CD4-positive, alpha-beta T cell treated with Interleukin-6 for 4 hours (primary cell): ENCODE data around the gene EPHB6.

ENCODE experiments used
- DNase-seq: peaks from one replicate; pipeline ENCODE4 v3.0.0-alpha.2; 2020; ENCODE audit warnings: mixed read lengths

EPHB6 gene

DNA sequence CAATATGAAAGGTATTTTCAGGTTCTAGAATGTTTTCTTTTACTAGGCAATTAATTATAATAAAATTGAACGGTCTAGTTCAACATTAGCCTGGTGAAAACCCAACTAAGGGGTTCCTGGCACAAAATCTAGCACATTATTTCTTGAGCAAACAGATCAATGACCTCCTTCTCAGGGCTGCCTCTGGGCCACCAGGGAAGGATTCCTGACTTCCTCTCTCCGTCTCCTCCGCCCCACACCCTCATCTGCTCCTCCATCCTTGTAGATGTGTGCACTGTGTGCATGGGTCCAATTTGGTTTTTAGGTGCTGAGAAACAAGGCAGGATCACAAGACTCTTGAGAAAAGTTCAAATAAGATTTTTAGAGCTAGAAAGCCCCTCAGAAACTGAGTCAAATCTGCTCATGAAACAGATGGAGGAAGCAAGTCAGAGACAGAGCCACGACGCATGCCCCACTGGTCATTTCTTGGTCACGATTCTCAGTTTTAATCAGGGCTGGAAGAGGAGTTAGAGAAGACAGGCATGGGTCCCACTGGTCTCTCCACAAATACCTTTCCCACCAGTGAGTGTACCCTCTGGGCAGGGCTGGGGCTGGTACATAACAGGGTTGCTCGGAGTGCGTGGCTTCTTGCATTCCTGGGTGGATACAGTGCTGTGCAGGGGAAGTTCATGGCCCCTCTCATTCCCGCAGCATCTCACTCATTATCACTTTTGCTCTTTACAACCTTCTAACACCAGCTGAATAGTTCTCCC, 26.9 kb downstream of the EPHB6 start:
- no peak for DNase-seq

DNA sequence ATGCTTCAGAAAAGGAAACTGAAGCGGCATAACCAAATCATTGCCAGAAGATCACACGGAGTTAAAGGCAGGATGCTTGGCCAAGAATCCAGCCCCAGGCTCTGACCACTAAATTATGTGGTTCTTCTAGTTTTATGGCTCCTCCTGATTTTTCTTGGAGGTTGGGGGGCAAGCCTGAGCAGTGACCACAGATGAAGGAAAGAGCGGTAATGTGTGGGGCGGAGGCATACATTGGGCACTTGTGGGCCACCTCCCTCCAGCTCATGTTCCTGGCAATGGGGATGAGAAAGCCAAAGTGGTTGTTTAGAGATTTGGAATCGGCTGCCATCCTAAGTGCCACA, 27.4 kb downstream of the EPHB6 start:
- no peak for DNase-seq

DNA sequence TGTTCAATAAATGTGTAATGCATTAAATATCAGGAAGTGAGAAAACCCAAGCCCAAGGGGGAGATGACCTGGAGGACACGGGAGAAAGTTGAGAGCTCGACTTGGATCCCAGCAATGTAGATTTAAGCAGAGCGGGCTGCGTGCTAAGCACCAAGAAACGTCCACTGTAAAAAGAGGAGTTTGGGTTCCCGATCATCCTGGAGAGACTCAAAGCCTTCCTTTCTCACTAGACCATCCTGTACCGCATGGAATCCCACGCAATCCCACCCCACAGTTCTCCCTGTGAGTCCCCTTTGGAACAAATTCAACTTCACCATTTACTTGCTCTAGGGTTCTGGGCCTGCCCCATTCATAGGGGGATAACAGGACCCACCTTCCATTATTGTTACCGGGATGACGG, 28.3 kb downstream of the EPHB6 start:
- DNase-seq, result no peak

DNA sequence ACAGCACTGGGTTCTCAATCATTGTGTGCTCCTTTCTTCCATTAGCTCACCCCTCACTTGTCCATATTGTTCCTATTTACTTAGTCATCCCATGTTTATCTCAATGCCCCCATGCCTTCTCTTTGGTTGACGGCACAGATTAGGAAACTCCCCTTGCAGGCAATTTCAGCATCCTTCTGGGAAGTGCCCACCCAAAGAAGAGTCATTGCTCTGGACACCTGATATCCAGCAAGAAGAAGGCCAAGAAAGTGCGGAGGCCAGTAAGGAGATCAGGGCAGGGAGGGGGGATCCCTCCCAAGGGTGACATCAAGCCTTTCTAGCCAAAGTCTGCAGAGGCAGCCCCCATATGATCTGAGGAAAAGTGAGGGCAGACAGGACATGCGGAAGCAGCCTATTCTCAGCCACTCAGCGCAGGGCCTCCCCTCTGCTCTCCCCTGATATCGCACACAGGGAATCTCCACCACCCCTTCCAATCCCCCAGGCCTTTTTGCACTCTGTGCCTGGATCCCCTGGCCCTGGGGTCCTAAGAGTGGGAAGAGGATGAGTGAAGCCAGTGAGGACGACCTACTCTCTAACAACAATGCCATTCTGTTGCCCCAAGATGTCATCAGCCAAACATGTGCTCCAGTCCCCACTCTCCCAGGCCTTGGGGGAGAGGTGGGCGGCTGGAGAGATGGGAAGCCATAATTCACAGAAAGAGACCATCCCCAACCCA, 28.9 kb downstream of the EPHB6 start:
- no peak for DNase-seq

DNA sequence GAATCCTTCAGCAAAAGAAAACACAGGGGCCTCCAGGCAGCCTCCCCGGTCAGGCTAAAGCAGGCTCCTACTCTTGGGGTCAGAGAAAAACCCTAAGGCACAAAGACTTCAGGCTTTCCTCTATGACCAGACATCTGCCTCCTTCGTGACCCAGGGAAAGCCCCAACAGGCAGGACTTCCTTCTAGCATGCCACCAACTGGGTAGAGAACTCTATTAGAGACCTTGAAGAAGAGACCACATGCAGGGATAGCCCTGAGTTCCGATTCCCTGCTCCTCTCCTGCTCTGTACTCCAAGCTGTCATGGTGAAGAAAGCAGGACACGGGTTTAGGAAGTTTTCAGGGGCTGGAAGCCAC, 29.4 kb downstream of the EPHB6 start:
- DNase-seq, result no peak

- no peak for DNase-seq
Observed at GRCh38 chr7:142885311-142886230, 30.7 kb downstream of the EPHB6 start, which contains the start of gene TRPV6. TRPV6 (minus strand) TSS chr7:142885745.

GRCh38 chr7:142886866-142887265, 32.0 kb downstream of the EPHB6 start:
- DNase-seq, result no peak

DNA sequence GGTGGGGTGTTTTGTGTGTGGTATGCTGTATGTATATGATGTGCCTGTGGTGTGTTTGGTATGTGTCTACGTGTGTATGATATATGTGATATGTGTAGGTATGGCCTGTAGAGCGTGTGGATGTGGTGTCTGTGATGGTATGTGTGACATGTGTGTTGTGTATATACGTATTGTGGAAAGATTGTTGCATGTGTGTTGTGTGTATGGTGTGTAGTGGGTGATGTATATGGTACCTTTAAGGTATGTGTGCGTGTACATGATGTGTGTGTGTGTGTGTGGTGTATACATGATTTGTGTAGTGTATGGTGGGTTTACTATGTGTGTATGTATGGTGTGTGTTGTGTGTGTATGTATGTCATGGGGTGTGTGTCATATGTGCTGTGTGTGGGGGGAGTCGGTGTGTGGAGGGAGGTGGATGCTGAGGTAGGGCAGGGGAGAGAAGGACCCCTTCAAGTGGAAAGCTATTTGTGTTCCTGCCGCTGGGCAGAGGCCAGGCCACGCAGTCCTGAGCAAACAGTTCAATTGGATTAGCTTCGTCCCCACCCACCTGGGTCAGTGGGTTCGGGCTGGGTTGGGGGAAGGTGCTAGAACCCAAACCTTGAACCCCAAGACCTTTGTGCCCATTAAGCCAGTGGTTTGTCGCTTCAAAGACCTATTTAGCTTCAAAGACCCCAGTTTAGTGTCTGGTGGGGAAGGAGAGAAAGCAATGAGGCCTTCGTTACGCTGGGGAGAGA, 32.6 kb downstream of the EPHB6 start:
- no peak for DNase-seq

DNA sequence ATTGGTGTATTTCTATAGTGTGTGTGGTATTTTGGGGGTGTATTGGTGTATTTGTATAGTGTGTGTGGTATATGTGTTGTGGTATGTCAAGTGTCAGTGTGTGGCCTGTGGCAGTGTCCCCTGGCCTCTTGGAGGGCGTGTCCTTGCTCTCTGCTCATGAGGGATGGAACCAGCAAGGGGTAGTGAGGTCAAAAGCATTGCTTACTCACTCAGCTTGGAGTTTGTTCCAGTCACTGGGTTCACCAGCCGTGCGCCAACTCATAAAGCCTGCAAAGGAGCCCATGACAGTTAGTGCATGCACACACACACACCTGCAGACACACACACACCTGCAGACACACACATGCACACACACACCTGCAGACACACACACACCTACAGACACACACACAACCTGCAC, 34.9 kb downstream of the EPHB6 start:
- no peak for DNase-seq

GRCh38 chr7:142890874-142891485, 36.1 kb downstream of the EPHB6 start:
- no peak for DNase-seq

DNA sequence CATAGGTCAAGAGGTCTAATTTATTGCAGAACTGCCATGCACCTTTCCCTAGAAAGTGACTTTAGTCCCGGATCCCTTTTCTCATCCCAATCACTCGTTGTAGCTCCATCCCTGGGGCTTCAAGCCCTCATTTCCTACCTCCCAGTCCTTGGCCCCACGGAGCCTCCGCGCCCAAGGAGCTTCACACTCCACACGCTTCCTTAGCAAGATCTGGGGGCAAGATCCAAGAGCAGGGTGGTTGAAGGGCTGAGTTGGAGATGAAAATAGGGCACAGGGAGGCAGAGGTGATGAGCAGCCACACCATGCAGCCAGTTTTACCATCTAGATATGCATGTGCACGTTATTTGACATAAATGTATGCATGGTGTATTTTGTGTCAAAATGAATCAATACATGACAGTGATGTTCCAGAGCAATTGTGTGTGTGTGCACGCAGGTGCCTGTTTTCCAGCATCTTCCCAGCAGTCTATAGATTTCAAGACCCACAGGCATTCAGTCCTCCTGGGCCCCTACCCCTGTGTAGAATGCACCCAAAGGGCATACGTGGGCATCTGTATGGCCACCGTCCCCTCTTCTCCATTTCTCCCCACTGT, 36.7 kb downstream of the EPHB6 start:
- no peak for DNase-seq

DNA sequence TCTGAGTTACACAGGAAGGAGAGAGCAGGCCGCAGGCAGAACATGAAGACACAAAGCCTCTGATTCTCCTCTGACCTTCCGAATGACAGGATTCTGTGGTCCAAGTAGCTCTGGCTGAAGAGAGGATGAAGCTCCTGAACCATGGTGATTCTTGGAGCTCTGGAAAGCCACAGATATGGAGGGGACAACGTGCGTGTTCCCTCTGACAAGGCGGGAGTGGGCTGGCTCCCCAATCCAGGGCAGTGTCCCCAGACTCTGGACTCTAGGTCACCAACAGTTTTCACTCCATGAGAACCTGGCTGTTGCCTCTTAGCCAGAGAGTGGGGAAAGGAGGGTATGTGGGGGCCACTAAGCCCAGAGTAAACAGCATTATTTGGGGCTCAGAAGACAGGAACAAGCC, 38.1 kb downstream of the EPHB6 start:
- no peak for DNase-seq

DNA sequence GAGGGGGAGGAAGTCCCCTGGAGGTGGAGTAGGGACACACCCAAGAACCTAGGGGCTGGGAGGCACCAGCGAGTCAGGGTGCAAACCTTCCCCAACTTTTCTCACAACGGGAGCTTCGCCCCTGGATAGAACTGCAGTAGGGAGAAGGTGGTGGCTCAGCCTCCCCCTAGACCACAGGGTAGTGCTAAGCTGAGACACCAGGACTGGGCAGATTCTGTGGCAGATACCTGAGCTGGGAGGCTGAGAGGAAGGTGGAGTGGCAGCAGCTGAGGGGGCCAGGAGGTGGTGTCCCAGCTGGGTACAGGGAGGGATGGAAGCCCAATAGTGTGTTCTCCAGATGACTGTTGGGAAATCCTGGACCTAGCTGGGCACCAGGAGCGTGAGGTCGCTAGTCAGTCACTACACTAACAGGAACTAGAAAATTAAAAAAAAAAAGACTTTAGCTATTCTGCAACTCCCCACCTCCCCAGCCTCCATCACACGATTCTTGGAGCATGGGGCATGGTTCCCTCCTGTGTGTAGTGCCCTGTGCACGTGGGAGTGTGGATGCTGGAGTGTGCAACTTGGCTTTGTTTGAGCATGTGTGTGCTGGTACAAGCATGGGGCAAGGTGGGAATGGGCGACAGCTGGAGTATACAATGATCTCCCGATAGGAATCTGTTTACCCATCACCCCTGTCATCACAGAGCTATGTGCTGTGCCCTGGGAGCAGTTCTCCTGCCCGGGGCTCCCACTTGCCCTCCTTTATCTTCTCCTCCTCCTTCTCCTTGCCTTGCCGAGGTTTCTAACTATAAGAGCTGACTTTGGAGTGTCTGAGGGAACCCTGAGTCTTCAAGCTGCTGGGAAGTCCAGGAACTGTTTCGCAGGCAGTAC, 39.5 kb downstream of the EPHB6 start:
- no peak for DNase-seq

DNA sequence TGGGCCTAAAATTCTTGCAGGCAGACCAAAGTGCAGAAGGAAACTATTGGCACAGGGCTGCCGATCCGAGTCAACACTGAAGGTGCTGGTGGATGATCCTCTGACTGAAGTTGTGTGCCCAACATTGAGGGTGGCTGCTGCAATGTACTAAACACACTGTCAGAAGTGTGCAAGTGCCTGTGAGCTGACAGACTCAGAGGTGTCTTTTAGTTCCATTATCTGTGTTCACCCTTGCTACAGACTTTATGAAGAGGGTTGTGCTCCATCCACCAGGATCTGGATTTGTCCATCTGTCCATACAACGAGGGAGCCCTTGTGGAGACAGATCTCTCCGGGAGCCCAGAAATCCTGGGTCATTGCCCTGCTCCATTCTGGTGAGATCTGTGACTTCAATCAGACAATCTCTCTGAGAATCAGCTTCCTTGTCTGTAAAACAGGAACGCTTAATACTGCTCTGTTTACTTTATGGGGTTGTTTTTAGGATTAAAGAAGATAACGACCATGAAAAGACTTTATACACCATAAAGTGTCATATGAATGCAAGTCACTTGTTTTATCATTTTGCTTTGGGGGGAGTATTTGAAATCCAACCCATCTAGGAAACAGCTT, 40.2 kb downstream of the EPHB6 start:
- DNase-seq, result no peak

DNA sequence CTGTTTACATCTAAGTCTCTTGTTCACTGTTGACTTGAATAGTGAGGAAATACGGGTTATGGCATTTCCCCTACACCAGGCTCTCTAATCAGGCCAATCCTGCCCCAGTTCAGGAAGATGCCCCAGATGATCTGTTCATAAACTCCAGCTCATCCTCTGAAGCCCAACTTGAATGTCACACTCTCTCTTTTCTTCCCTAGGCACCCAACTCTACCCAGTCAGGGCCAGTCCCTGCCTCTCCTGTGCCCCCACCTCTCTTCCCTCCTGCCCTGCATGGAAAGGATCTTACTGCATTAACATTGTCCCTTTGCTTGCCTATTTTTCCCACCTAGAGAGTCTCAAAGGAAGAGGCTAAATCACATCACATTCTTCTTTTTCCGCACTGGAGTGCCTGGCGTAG, 41.3 kb downstream of the EPHB6 start:
- DNase-seq, result no peak

GRCh38 chr7:142896741-142897379, 42.0 kb downstream of the EPHB6 start:
- DNase-seq, result no peak

DNA sequence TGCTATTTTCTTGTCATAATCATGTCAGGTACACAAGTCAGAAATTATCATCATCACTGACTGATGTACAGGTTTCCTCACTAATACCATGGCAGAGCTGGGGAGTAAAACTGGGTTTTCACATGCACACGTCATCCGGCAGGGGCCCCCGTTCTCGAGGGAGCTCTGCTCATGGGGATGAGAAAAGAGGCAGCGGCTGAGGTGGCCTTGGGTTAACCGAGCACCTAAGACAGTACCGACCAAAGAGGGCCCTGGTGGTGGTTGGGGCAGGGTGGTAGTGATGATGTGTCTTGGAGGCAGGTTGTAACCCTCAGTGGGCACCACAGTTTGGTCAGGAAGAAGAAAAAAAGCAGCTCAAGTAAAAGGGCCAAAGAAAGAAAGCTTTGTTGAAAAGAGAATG, 42.8 kb downstream of the EPHB6 start:
- DNase-seq, result no peak

- no peak for DNase-seq
Observed at GRCh38 chr7:142898377-142899170, 43.7 kb downstream of the EPHB6 start.

DNA sequence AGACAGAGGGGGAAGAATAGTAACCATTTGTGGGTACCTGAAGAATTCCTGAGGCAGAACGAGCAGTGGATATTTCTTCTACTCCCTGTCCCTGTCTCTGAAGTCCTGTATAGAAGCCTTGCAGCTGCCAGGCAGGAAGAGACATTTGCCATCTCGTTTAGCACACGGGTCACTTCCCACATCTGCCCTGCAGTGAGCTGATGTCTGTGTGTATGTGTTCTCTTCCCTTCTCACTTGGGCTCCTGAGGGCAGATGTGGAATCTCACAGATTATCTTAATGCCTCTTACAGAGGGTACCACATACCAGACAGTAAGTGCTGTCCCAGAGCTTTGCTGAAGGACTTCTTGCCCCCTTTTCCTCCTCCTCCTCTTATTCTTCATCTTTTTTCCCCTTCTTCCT, 44.8 kb downstream of the EPHB6 start:
- no peak for DNase-seq
